ENCODE measurements around the gene OR1D5.
"Not testable (repeated sequence)": the region's sequence is repeated elsewhere in the genome, so short reads cannot be mapped to it uniquely, and the experiment has no call there.

OR1D5 gene

GRCh38 chr17:3030852-3031470 lies 32.4 kb downstream of the OR1D5 start:
- DNase-seq = not testable (repeated sequence)

GRCh38 chr17:3030096-3030495 lies 33.3 kb downstream of the OR1D5 start:
- DNase-seq = peak; percentile 30 to 51

- no peak for DNase-seq
These were observed 34.0 kb downstream of the OR1D5 start for GRCh38 chr17:3029213-3029913.

GRCh38 chr17:3027786-3028532 lies 35.4 kb downstream of the OR1D5 start:
- DNase-seq = no peak

- no peak for DNase-seq
These were observed 36.3 kb downstream of the OR1D5 start for GRCh38 chr17:3026856-3027751.

- no peak for DNase-seq
These were observed 37.1 kb downstream of the OR1D5 start for GRCh38 chr17:3026125-3026855.

- no peak for DNase-seq
These were observed 37.8 kb downstream of the OR1D5 start for GRCh38 chr17:3025421-3026124.

GRCh38 chr17:3024346-3024745 lies 39.1 kb downstream of the OR1D5 start:
- no peak for DNase-seq

GRCh38 chr17:3022197-3022596 lies 41.2 kb downstream of the OR1D5 start:
- no peak for DNase-seq

GRCh38 chr17:3020381-3020780 lies 43.0 kb downstream of the OR1D5 start:
- DNase-seq = no peak

- DNase-seq = no peak
These were observed 43.6 kb downstream of the OR1D5 start for GRCh38 chr17:3019761-3020160.

GRCh38 chr17:3017936-3018335 lies 45.5 kb downstream of the OR1D5 start:
- no peak for DNase-seq

GRCh38 chr17:3015890-3016289 lies 47.5 kb downstream of the OR1D5 start:
- no peak for DNase-seq

- peak; percentile 43 to 62 for DNase-seq
These were observed 50.4 kb downstream of the OR1D5 start for GRCh38 chr17:3012926-3013581.
